Measurements from ENCODE around the gene TRO. TPM values are rescaled to one million over a fixed set of nuclear protein-coding genes. Genes with fewer than 3 reads are reported as not detected.
A peak's percentile ranks its signal among the peaks of the same experiment; 100 is the strongest.

TRO gene
- total RNA-seq, 3 donors from 2014 or later, result 5.0 to 22.0 (median 14.8) TPM

DNA sequence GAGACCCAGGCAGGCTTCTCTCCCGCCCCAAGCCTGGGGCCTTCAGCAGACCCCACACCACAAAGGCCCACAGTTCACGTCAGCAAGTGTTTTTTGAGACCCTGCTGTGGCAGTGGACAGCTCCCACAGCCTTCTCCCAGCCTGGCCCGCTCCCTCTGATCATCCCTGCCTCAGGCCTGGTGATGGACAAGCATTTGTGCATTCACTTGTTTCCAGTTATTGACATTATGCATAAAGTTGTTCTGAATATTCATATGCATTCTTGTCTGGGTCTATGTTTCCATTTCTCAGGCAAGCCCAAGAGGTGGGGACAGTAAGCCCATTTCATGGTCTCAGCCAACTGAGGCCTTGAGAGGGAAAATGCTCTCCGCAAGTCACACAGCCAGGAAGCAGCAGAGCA is 14.7 kb downstream of the TRO start:
- Histone ChIP-seq H3K27me3 (peaks cover 0 to 21% of the 10 kb centered on the region in 2 donors), H3K9me3 (no peaks in the 10 kb centered on the region), H3K4me3 (no peak overlapping the region), H3K36me3 (no peaks in the 10 kb centered on the region), H3K4me1 (no peaks in the 10 kb centered on the region), H3K27ac (no peak overlapping the region)
- DNase-seq (ENCODE audit: low spot score in 2 of 2), result no peak
- TF ChIP-seq POLR2A (IDR thresholded peaks at IDR 0.05), result no peak
- TF ChIP-seq, protein P1, sequence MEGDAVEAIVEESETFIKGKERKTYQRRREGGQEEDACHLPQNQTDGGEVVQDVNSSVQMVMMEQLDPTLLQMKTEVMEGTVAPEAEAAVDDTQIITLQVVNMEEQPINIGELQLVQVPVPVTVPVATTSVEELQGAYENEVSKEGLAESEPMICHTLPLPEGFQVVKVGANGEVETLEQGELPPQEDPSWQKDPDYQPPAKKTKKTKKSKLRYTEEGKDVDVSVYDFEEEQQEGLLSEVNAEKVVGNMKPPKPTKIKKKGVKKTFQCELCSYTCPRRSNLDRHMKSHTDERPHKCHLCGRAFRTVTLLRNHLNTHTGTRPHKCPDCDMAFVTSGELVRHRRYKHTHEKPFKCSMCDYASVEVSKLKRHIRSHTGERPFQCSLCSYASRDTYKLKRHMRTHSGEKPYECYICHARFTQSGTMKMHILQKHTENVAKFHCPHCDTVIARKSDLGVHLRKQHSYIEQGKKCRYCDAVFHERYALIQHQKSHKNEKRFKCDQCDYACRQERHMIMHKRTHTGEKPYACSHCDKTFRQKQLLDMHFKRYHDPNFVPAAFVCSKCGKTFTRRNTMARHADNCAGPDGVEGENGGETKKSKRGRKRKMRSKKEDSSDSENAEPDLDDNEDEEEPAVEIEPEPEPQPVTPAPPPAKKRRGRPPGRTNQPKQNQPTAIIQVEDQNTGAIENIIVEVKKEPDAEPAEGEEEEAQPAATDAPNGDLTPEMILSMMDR (IDR thresholded peaks at IDR 0.05), result no peak
- TF ChIP-seq POLR2AphosphoS5 (IDR thresholded peaks at IDR 0.05), result no peak
- intact Hi-C loops (cut with DNase I; ENCODE audit: low total_unique reads), result no loop called here

DNA sequence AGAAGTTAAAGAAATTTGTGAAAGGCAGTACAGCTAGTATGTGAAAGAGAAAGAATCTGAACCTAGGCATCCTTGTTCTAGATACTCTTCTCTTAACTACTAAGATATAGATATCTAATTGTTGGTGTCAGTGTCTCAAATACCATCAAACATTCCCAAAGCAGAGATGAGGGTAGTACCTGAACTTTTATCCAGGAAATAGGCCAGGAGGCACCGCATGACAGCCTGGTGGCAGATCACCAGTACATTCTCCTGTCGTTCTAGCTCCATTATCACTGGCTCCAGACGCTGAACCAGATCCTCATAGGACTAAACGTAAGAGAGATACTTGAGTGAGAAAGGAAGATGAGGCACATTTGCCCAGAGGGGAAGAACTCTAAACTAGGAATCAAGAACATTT is 16.8 kb downstream of the TRO start:
- peaks cover 0 to 21% of the 10 kb centered on the region in 2 donors for H3K27me3 ChIP-seq
- H3K9me3 ChIP-seq, result no peaks in the 10 kb centered on the region
- H3K4me1 ChIP-seq, result no peaks in the 10 kb centered on the region
- no peak overlapping the region for H3K4me3 ChIP-seq
- no peak overlapping the region for H3K27ac ChIP-seq
- TF ChIP-seq POLR2AphosphoS5 (IDR thresholded peaks at IDR 0.05) (no peak), POLR2A (IDR thresholded peaks at IDR 0.05) (no peak)
- TF ChIP-seq, protein P1 (IDR thresholded peaks at IDR 0.05), result no peak
- no peak for DNase-seq (ENCODE audit: low spot score in 2 of 2)
- H3K36me3 ChIP-seq, result no peaks in the 10 kb centered on the region
- intact Hi-C loops (cut with DNase I; ENCODE audit: low total_unique reads), result no loop called here

DNA sequence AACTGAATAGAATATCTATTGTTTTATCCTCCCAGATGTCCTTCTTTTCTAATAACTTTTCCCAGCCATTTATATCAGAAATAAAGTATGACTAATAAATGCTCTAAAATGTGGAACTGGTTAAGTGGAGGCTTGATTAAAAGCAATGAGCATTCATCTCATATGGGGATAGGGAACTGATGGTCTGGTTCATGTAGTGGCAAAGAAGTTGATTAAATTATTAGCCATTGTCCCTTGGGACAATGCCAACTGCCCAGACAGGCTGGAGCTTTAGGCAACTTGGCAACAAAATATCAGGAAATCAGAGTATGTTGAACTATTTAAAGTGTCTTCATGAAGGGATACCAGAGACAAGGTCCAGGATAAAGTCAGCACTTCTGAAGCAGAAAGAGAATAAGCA is 24.2 kb downstream of the TRO start:
- Histone ChIP-seq H3K4me3 (no peak overlapping the region), H3K27me3 (peaks cover 0 to 17% of the 10 kb centered on the region in 2 donors), H3K36me3 (no peaks in the 10 kb centered on the region), H3K9me3 (no peaks in the 10 kb centered on the region), H3K4me1 (no peaks in the 10 kb centered on the region), H3K27ac (no peak overlapping the region)
- DNase-seq (ENCODE audit: low spot score in 2 of 2), result no peak
- intact Hi-C loops (cut with DNase I; ENCODE audit: low total_unique reads), result no loop called here
- TF ChIP-seq POLR2AphosphoS5 (IDR thresholded peaks at IDR 0.05) (no peak), POLR2A (IDR thresholded peaks at IDR 0.05) (no peak)
- TF ChIP-seq, protein P1 (IDR thresholded peaks at IDR 0.05), result no peak

DNA sequence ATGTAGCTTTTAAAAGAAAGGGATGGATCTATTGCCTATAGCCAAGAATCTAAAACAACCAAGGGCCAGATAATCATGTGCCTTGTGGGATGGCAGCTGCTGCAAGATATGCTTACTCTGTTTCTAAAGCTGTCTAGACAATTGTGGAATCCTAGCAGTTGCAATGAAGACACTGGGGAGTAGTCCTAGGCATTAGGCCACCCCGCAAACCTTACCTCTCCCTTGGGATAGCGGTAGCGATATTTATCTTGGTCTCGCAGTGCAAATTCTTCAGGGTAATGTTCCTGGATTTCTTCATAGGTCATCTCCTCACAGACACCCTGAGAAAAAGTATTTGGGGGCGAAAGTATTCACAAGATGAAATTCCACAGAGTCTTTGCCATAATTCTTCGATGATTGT is 24.6 kb downstream of the TRO start:
- no peak for DNase-seq (ENCODE audit: low spot score in 2 of 2)
- intact Hi-C loops (cut with DNase I; ENCODE audit: low total_unique reads), result no loop called here

DNA sequence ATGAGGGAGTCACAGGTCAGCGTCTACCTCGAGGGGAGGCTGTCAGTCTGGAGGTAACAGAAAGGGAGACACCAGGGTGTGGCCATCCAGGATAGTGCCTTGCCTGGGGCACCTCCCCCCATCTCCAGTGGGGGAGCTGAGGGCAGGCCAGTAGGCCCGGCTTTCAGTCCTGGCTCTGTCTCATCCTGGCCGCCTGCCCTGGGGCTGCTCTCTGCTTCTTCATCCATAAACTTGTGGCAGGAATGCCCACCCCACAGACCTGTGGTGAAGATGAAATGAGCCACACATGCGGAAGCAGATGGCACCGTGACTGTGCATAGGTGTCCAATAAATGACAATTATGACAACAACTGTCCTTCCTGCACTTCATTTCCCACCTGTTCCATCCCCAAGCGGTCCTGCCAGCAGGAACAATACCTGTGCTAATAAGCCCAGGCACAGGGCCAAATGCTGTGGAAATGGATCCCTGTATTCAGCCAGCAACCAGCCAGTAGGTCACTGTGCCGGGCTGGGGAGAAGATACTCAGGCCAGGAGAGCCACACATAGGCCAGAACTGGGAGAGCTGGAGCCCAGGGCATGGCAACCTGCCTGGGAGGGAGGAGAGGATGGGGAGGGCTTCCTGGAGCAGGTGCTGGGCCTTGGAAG is 30.2 kb downstream of the TRO start:
- Histone ChIP-seq H3K27me3 (peaks cover 0 to 32% of the 10 kb centered on the region in 2 donors), H3K27ac (peak overlapping the region in 1 of 2 donors; percentile 1), H3K36me3 (no peaks in the 10 kb centered on the region), H3K9me3 (no peaks in the 10 kb centered on the region), H3K4me1 (no peaks in the 10 kb centered on the region), H3K4me3 (no peak overlapping the region)
- intact Hi-C loops (cut with DNase I; ENCODE audit: low total_unique reads), result no loop called here
- peak in 1 of 2 donors; percentile 36 for DNase-seq (ENCODE audit: low spot score in 2 of 2)
- TF ChIP-seq, protein P1 (IDR thresholded peaks at IDR 0.05), result no peak
- TF ChIP-seq POLR2AphosphoS5 (IDR thresholded peaks at IDR 0.05) (no peak), POLR2A (IDR thresholded peaks at IDR 0.05) (no peak)

More for the DNA sequence above, 24.6 kb downstream of the TRO start:
- Histone ChIP-seq H3K27ac (no peak overlapping the region), H3K4me1 (no peaks in the 10 kb centered on the region), H3K36me3 (no peaks in the 10 kb centered on the region), H3K9me3 (no peaks in the 10 kb centered on the region), H3K4me3 (no peak overlapping the region), H3K27me3 (peaks cover 0 to 18% of the 10 kb centered on the region in 2 donors)
- TF ChIP-seq POLR2A (IDR thresholded peaks at IDR 0.05) (no peak), POLR2AphosphoS5 (IDR thresholded peaks at IDR 0.05) (no peak)
- TF ChIP-seq, protein P1 (IDR thresholded peaks at IDR 0.05), result no peak
